HEK293T (cell line): ENCODE results near the gene DNAJC5.
"Not testable (repeated sequence)": the region's sequence is repeated elsewhere in the genome, so short reads cannot be mapped to it uniquely, and the experiment has no call there.

ENCODE experiments used
- CTCF ChIA-PET: fragments of 350-600 bp; formaldehyde crosslinking; extraction: SDS; loops from one replicate; lab custom pipeline; 2021; ENCODE audit warnings: antibody characterized with exemption, inconsistent platforms; lab: Yijun Ruan, JAX
- POLR2A ChIA-PET: fragments of 350-600 bp; formaldehyde crosslinking; extraction: SDS; loops from one replicate; lab custom pipeline; 2020; ENCODE audit warnings: antibody characterized with exemption, inconsistent platforms; lab: Yijun Ruan, JAX
- DNase-seq: peaks from one replicate; pipeline ENCODE4 v3.0.0; 2012; ENCODE audit warnings: mixed read lengths; ENCODE audit errors: extremely low spot score
- ARNT ChIP-seq: fragments of 450-650 bp; IDR thresholded peaks from 2 replicates; pipeline ENCODE4 v1.6.1; 2017; ENCODE audit warnings: mild to moderate bottlenecking
- BHLHE40 ChIP-seq: fragments of 450-650 bp; IDR thresholded peaks from 2 replicates; pipeline ENCODE4 v1.6.1; 2016; ENCODE audit warnings: mild to moderate bottlenecking, moderate library complexity, borderline replicate concordance
- CTBP1 ChIP-seq: fragments of 450-650 bp; IDR thresholded peaks from 2 replicates; pipeline ENCODE4 v1.6.1; 2016; ENCODE audit warnings: borderline replicate concordance
- ELF4 ChIP-seq: fragments of 450-650 bp; IDR thresholded peaks from 2 replicates; pipeline ENCODE4 v1.6.1; 2017; ENCODE audit warnings: antibody characterized with exemption
- FOXA1 ChIP-seq: fragments of 450-650 bp; IDR thresholded peaks from 2 replicates; pipeline ENCODE4 v1.6.1; 2016; ENCODE audit warnings: mild to moderate bottlenecking
- FOXK2 ChIP-seq: fragments of 450-650 bp; IDR thresholded peaks from 2 replicates; pipeline ENCODE4 v1.6.1; 2016; ENCODE audit warnings: mild to moderate bottlenecking
- FOXM1 ChIP-seq: fragments of 450-650 bp; IDR thresholded peaks from 2 replicates; pipeline ENCODE4 v1.6.1; 2017; ENCODE audit warnings: mild to moderate bottlenecking, borderline replicate concordance
- HDGF ChIP-seq: fragments of 450-650 bp; IDR thresholded peaks from 2 replicates; pipeline ENCODE4 v1.6.1; 2017; ENCODE audit warnings: antibody characterized with exemption, borderline replicate concordance
- L3MBTL2 ChIP-seq: fragments of 450-650 bp; conservative IDR thresholded peaks from 2 replicates; pipeline ENCODE4 v1.6.1; 2016; ENCODE audit warnings: mild to moderate bottlenecking
- LEF1 ChIP-seq: fragments of 450-650 bp; IDR thresholded peaks from 2 replicates; pipeline ENCODE4 v1.6.1; 2017; ENCODE audit warnings: mild to moderate bottlenecking, borderline replicate concordance
- NFRKB ChIP-seq: fragments of 450-650 bp; IDR thresholded peaks from 2 replicates; pipeline ENCODE4 v1.6.1; 2016; ENCODE audit warnings: mild to moderate bottlenecking, moderate library complexity
- PKNOX1 ChIP-seq: fragments of 450-650 bp; IDR thresholded peaks from 2 replicates; pipeline ENCODE4 v1.6.1; 2016
- SP1 ChIP-seq: fragments of 450-650 bp; IDR thresholded peaks from 2 replicates; pipeline ENCODE4 v1.6.1; 2017
- SUZ12 ChIP-seq: fragments of 450-650 bp; IDR thresholded peaks from 2 replicates; pipeline ENCODE4 v1.6.1; 2016; ENCODE audit warnings: mild to moderate bottlenecking
- TARDBP ChIP-seq: fragments of 450-650 bp; IDR thresholded peaks from 2 replicates; pipeline ENCODE4 v1.6.1; 2016
- ZNF384 ChIP-seq: fragments of 450-650 bp; IDR thresholded peaks from 2 replicates; pipeline ENCODE4 v1.6.1; 2016

Gene DNAJC5

DNA sequence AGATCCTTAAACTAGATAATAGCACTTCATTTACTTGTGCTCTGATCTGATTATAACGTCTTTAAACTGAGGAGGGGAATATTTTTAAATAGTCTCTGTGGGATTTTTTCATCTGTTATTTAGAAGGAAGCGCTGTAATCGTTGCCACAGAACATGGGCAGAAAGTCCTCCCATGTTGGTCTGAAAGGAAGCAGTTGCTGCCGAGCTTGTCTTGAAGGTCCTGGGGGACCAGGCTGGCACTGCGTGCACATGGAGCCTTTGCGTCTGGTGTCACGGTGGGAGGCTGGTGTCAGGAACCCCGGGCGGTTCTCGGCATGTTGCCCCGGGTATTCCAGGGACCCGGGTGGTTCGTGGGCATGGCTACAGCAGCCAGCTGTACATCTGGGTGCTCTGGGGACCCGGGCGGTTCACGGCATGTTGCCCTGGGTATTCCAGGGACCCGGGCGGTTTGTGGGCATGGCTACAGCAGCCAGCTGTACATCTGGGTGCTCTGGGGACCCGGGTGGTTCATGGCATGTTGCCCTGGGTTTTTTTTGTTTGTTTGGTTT is 18.4 kb upstream of the DNAJC5 start:
- CTCF ChIA-PET = interaction anchor here (0.5 to 0.6 kb wide), 2 partner anchors 9 to 192 kb away, joined by 3 read pairs; no protein-coding TSS in a partner anchor
- TF ChIP-seq LEF1 (no peak), FOXM1 (no peak), L3MBTL2 (no peak), HDGF (no peak), NFRKB (no peak), CTBP1 (no peak), PKNOX1 (no peak), SUZ12 (no peak), TARDBP (no peak), FOXK2 (no peak), FOXA1 (no peak), BHLHE40 (no peak), ELF4 (no peak), SP1 (no peak), ZNF384 (no peak)
- POLR2A ChIA-PET = interaction anchor here (0.8 to 4.0 kb wide), 3 partner anchors 11 to 19 kb away, joined by 3 to 30 read pairs (median 3); partner anchors contain the start of gene TPD52L2
- no peak for DNase-seq

GRCh38 chr20:63877755-63878470 is 17.0 kb upstream of the DNAJC5 start:
- POLR2A ChIA-PET = interaction anchor here (1.5 kb wide), 1 partner anchor 13 kb away, joined by 9 read pairs; the partner anchor contains the start of gene TPD52L2
- TF ChIP-seq L3MBTL2 (no peak), TARDBP (no peak), FOXM1 (no peak), PKNOX1 (no peak), BHLHE40 (no peak), CTBP1 (no peak), LEF1 (no peak), FOXK2 (no peak), ELF4 (no peak)
- CTCF ChIA-PET = interaction anchor here (0.7 kb wide), 1 partner anchor 12 kb away, joined by 3 read pairs; no protein-coding TSS in a partner anchor
- DNase-seq = no peak

DNA sequence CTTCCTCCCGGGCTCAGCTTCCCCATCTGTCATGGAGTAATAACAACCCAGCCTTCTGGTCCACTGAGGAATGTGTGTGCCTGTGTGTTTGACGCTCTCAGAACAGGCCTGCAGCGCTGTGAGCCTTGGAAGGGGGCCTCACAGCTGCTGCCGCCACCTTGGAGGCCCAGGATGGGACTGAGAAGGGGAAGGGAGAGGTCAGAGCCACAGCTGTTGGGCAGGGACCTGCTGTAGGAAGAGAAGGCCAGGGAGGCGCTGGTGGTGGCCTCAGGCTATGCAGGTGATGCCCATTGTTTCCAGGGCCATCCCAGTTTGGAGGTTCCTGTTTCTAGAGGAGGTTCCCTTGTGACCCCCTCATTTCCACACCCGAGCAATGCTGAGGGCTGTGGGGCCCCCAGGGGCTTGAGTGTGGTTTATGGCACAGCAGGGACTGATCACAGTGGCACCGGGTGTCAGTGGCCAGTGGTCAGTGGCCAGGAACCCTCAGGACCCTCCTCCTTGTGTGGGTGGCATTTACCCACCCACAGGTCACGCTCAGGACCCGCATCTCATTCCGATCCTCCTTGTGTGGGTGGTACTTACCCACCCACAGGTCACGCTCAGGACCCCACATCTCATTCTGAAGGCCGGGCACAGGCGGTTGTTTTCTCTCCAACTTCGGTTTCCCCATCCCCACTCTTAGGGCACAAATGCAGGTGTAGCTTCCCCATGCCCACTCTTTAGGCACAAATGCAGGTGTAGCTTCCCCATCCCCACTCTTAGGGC is 15.8 kb upstream of the DNAJC5 start:
- ChIA-PET POLR2A (interaction anchor here (1.5 kb wide), 1 partner anchor 14 kb away, joined by 9 read pairs; the partner anchor contains the start of gene TPD52L2), CTCF (interaction anchor here (0.7 kb wide), 1 partner anchor 13 kb away, joined by 3 read pairs; no protein-coding TSS in a partner anchor)
- no peak for DNase-seq
- TF ChIP-seq ARNT = no peak
- no peak for TF ChIP-seq PKNOX1
- no peak for TF ChIP-seq FOXA1
- TF ChIP-seq BHLHE40 = no peak
- TF ChIP-seq NFRKB = no peak
- TF ChIP-seq ZNF384 = no peak

DNA sequence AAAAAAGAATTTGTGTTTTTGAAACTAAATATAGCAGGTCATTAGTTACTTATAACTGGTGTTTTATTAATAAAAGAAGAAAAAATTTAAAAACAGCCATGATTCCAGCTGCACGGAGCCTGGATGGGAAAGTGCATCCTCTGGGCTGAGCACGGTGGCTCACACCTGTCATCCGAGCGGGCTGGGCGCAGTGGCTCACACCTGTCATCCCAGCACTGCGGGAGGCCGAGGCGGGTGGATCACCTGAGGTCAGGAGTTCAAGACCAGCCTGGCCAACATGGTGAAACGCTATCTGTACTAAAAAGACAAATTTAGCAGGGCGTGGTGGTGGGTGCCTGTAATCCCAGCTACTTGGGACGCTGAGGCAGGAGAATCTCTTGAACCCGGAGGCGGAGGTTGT is 14.0 kb upstream of the DNAJC5 start:
- POLR2A ChIA-PET = interaction anchor here (1.4 kb wide), 1 partner anchor 16 kb away, joined by 10 read pairs; the partner anchor contains the start of gene TPD52L2
- CTCF ChIA-PET, DNase-seq: not testable (repeated sequence)

DNA sequence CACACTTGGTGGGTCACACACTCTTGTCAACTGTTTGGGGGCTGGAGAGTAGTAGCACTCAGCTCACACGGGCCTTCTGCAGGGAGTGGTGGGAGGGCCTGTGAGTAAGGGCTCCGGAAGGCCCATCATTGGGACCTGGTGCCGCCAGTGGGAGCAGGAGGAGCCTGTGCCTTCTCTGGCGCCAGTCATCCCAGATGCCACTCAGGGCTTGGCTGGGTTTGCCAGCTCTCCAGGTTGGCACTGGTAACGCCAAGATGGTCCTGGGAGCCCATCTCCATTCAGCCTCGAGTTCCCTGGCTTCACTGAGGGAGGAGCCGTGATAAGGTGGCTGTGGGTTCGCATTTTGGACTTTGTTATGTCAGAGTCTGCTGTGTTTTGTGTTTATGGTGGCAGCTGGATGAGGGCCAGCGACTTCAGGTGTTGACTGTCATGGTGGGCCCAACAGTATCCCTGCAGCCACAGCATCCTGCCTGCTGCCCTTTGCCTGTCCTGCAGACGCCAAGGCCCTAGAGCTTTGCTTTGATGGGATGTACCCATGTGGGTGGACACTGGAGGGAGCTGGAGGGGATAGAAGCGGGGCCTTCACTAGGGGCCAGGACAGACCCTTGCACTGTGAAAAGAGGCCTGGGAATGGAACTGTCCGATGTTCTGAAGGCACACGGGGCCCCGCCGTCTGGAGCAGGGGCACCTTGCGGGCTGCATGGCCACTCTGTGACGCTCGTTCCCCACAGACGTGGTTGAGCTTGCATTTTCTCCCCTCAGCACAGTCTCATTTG is 13.3 kb upstream of the DNAJC5 start:
- ChIA-PET CTCF (interaction anchor here (0.9 kb wide), 1 partner anchor 17 kb away, joined by 3 read pairs; no protein-coding TSS in a partner anchor), POLR2A (interaction anchor here (1.4 kb wide), 1 partner anchor 17 kb away, joined by 10 read pairs; the partner anchor contains the start of gene TPD52L2)
- no peak for DNase-seq
- TF ChIP-seq SP1 = no peak
- TF ChIP-seq ELF4 = no peak
- no peak for TF ChIP-seq FOXA1
- TF ChIP-seq ZNF384 = no peak
- TF ChIP-seq CTBP1 = no peak
- TF ChIP-seq FOXK2 = no peak
- TF ChIP-seq FOXM1 = no peak
- TF ChIP-seq LEF1 = no peak
- TF ChIP-seq SUZ12 = no peak
- no peak for TF ChIP-seq TARDBP
- no peak for TF ChIP-seq ARNT
- TF ChIP-seq L3MBTL2 = no peak
- TF ChIP-seq NFRKB = no peak
- no peak for TF ChIP-seq HDGF
- TF ChIP-seq BHLHE40 = no peak
- no peak for TF ChIP-seq PKNOX1
